GM18505 (cell line): ENCODE measurements around the gene POLR3E.
"Not testable (repeated sequence)": the region's sequence is repeated elsewhere in the genome, so short reads cannot be mapped to it uniquely, and the experiment has no call there.

ENCODE experiments used
- ATAC-seq: cut with Tn5 transposase; IDR thresholded peaks from one replicate; pipeline ENCODE4 v1.9.1; 2021; ENCODE audit not compliant: unreplicated experiment
- POLR2A ChIP-seq: IDR thresholded peaks from 4 replicates; pipeline ENCODE4 v1.6.1; 2011; ENCODE audit warnings: borderline replicate concordance; ENCODE audit not compliant: insufficient read depth, insufficient read length; ENCODE audit errors: extremely low read depth

Gene POLR3E

GRCh38 chr16:22299036-22299435 lies 1.8 kb downstream of the POLR3E start:
- ATAC-seq, result no peak
- TF ChIP-seq POLR2A, result no peak

- no peak for TF ChIP-seq POLR2A
- ATAC-seq, result no peak
These were observed 3.3 kb downstream of the POLR3E start for GRCh38 chr16:22300427-22301071.

- not testable (repeated sequence) for ATAC-seq
These were observed 4.2 kb downstream of the POLR3E start for GRCh38 chr16:22301423-22301822.

- TF ChIP-seq POLR2A, result no peak
These were observed 5.7 kb downstream of the POLR3E start for GRCh38 chr16:22302776-22303363.

GRCh38 chr16:22304411-22304810 lies 7.2 kb downstream of the POLR3E start:
- no peak for ATAC-seq
- no peak for TF ChIP-seq POLR2A

More at GRCh38 chr16:22302776-22303363, 5.7 kb downstream of the POLR3E start:
- ATAC-seq, result no peak

- no peak for TF ChIP-seq POLR2A
- no peak for ATAC-seq
These were observed 9.6 kb downstream of the POLR3E start for GRCh38 chr16:22306788-22307187.

GRCh38 chr16:22307838-22308237 lies 10.6 kb downstream of the POLR3E start:
- TF ChIP-seq POLR2A, result no peak
- no peak for ATAC-seq

- no peak for TF ChIP-seq POLR2A
- no peak for ATAC-seq
These were observed 11.8 kb downstream of the POLR3E start for GRCh38 chr16:22308824-22309520.

- TF ChIP-seq POLR2A, result no peak
- ATAC-seq, result no peak
These were observed 14.3 kb downstream of the POLR3E start for GRCh38 chr16:22311520-22311919.

- no peak for TF ChIP-seq POLR2A
- no peak for ATAC-seq
These were observed 15.9 kb downstream of the POLR3E start for GRCh38 chr16:22312897-22313781.

- no peak for TF ChIP-seq POLR2A
- no peak for ATAC-seq
These were observed 16.8 kb downstream of the POLR3E start for GRCh38 chr16:22313876-22314470.

- no peak for ATAC-seq
These were observed 17.7 kb downstream of the POLR3E start for GRCh38 chr16:22314661-22315626.

More at GRCh38 chr16:22314661-22315626, 17.7 kb downstream of the POLR3E start:
- TF ChIP-seq POLR2A, result no peak
